HG03025 (cell line): Measurements from ENCODE around the gene MIA2.
A peak's percentile ranks its signal among the peaks of the same experiment; 100 is the strongest.

Experiments
- ATAC-seq: cut with Tn5 transposase; IDR thresholded peaks from one replicate; pipeline ENCODE4 v1.9.1; 2021; ENCODE audit warnings: mild to moderate bottlenecking, moderate library complexity; ENCODE audit not compliant: unreplicated experiment, low FRiP score

The MIA2 gene

DNA sequence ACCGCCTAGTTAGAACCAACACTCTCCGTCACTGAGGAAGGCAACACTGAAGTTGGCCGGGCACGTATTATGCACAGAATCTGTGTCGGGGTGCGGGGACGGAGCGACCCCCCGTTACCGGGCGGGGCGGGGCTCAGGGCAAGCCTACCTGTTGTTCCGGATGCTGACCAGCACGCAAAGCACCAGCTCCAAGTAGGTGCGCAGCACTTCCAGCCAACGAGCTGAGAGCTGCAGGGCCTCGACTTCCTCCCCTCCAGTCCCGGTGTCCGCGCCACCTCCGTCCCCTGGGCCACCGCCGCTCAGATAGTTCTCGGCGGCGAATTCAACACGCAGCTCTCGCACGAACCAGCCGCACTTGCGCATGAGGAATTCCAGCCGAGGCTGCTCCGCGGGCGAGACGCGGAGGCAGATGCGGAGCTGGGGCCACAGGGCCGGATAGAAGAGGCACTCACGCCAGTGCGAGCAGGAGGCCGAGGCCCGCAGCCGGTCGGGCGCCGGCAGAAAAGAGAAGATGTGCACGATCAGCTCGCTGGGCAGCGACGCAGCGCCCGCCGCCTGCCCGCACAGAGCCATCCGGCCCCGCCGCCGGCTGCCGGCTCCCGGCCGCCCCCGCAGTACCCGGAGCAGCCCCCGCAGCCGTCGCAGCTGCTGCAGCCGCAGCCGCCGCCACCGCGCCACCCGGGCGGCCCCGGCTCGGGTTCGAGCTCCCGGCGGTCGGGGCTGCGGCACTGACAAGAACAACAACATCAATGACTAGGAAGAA lies 197.9 kb downstream of the MIA2 start:
- ATAC-seq: peak; percentile 18

DNA sequence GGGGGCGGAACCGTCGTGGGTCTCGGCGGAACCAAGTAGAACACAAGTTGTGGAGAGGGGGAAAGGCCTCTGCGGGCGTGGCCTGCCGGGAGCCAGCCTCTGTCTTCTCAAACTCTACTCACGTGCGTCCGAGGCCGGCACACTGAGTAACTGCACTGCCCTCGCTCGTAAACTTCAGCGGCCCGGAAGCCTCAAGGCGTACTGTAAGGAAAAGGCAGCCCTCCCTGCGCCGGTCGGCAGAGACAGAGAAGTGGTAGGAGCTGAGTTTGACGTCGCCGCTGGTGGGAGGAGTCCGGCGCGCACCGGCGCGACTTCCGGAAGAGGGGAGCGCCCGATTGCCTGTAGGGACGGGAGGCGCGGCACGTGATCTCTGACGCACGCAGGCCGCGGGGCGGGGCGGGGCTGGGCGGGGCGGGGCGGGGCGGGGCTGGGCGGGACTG lies 198.5 kb downstream of the MIA2 start, which contains the start of gene FBXO33:
Gene FBXO33 (minus strand): TSS at position 255 of the 440 bp plus-strand sequence. CDS start 271 bp downstream, outside the sequence.
- ATAC-seq: peak; percentile 80

DNA sequence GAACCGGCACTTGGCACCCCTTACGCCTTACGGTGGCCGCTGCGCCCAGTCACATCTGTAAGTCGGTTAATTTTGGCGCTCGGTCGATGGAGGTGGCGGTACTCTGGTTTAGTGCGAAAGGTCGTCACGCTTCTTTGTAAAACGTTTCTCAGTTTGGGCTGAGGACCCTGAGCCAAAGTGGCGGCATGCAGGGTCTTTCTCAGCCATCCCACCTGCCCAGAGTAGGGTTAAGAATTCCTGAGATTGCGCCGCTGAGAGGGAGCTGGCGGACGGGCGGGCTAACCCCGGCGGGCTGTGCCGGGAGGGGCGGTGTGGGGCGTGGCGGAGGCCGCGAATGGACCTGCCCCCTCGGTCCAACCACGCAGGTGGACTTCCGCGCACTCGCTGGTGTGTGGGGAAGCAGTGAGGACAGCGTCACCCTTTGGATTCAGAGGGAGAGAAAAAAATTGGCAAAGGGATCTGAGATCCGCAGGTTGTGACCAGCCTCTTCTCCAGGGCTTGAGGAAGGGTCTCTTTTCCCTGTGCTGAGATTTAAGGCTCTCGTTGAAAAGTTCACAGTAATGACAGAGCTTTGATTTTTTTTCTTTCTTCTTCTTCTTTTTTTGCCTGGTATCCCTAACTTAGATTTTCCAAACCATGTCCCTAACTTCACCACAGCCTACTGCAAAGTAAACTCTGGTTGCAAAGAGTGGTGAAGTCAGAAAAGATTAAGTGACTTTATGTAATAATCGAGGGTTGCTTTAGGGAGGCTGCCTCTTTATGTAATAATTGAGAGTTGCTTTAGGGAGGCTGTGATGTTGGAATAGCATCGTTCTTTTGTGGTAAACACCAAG lies 199.1 kb downstream of the MIA2 start:
- ATAC-seq: peak; percentile 62

DNA sequence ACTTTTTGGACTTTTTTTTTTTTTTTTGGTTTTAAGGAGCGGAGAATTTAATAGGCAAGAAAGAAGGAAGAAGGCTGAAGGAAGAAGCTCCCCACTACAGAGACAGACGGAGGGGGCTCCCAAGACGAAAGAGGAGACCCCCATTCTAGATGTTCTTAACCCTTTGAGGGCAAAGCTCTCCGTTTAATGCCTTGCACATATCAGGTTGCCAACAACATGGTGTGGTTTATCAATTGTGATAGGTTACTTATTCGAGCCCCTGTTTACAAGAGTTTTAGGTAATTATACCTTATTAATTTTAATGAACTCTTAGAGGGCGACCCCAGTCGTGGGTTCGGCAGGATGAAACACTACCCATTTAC lies 199.7 kb downstream of the MIA2 start:
- ATAC-seq: no peak

DNA sequence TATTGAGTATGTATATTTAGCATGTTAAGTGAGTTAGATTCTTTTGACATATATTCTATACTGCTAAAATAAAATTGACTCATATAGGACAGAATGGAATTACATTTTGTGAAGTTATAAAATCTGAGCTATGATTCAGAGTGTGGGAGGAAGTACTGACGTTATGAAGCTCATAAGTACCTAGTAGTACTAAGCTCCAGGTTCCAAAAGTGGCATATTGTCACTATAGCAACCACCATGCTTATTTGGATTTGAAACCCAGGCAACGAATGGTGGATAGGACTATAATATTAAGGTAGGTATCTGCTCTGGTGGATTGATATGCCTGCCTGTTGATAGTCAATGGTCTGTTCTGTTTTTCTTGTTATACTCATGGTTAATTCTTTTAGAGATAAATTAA lies 200.7 kb downstream of the MIA2 start:
- no peak for ATAC-seq

DNA sequence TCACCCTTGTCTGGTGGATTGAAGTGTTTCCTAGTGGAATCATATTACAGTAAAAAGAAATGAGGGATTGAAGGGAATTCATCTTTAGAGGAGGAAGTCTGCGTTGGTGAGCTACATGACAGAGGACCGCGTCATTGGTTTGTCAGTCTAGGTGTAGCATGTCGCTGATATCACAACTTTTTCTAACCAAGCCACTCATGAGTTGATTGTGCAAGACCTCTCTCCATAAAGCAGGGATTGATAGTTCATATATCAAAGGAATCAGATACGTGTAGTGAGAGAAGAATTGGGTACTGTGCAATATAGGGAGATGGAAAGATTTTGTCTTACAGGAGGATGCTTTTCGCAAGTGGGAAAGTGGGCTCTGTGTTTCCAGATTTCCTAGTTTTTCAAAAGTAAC lies 201.5 kb downstream of the MIA2 start:
- no peak for ATAC-seq
